K562 (cell line): ENCODE results near the gene SRC.

Source experiments
- CTCF ChIP-seq, 3 experiments: IDR thresholded peaks in 2 of 3; conservative IDR thresholded peaks in 1 of 3; 2 replicates each; pipeline ENCODE4 v1.5.1; 2011 to 2012; ENCODE audit warnings: low read length in 3 of 3, mild to moderate bottlenecking in 3 of 3, control low read depth in 2 of 3, improper control_type of control experiment in 1 of 3, inconsistent platforms in 1 of 3, low read depth in 1 of 3, mixed read lengths in 1 of 3, moderate library complexity in 1 of 3; ENCODE audit not compliant: insufficient read depth in 2 of 3
- KAT7 ChIP-seq: sonication (generic); formaldehyde crosslinking; IDR thresholded peaks from 2 replicates; pipeline ENCODE4 v1.8.0; 2022; ENCODE audit warnings: missing genetic modification reagents, mild to moderate bottlenecking, borderline replicate concordance
- PHTF2 ChIP-seq: fragments of 250-450 bp; sonication (Bioruptor Pico); IDR thresholded peaks from 2 replicates; pipeline ENCODE4 v1.5.0; 2021; ENCODE audit warnings: mild to moderate bottlenecking
- ZNF124 ChIP-seq: sonication (generic); formaldehyde crosslinking; IDR thresholded peaks from 2 replicates; pipeline ENCODE4 v1.8.1; 2022; ENCODE audit warnings: missing genetic modification reagents

GRCh38 chr20:37411408-37412219, 65.7 kb downstream of the SRC start:
- no peak for TF ChIP-seq KAT7 (CRISPR knock-in tag)
- no peak for TF ChIP-seq CTCF (IDR thresholded peaks at IDR 0.05 in 2 of 3, conservative IDR thresholded peaks at IDR 0.05 in 1 of 3; ENCODE audit: insufficient read depth in 2 of 3, low read depth in 1 of 3, low read length in 3 of 3)
- no peak for TF ChIP-seq PHTF2 (CRISPR knock-in tag)
- TF ChIP-seq ZNF124 = no peak
